Measurements from ENCODE around the gene ATL2. TPM values are rescaled to one million over a fixed set of nuclear protein-coding genes. Genes with fewer than 3 reads are reported as not detected.
"Not testable (repeated sequence)": the region's sequence is repeated elsewhere in the genome, so short reads cannot be mapped to it uniquely, and the experiment has no call there.

The ATL2 gene
- total and polyA plus RNA-seq, 12 donors, result 19.8 to 313 (median 71.9) TPM

DNA sequence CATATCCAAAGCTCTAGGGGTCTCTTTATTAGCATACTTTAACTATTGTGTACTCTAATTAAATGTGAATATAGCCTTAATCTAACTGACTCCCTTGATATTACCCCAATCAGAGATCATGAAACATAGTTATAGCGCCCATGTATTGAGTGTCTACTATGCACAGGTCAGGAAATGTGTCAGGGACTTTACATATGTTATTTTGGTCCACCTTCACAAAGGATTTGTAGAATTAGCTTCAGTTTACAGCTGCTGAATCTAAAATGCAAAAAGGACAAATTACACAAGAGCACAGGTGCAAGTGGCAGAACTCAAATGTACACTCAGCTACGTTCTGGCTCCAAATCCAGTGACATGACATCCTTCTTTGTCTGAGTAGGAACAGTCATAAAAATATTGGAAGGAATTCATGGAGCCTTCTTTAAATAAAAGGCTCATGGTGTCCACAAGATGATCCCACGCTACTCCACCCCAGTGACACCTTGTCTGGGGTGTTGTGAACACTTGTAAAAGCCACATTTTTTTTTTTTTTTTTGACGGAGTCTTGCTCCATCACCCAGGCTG, 38.7 kb upstream of the ATL2 start:
- Histone ChIP-seq H3K9me3 (replicated peaks in 1 of 3) (peaks cover 0 to 7% (median 0%) of the 10 kb centered on the region in 3 donors), H3K27ac (no peak overlapping the region), H3K27me3 (no peaks in the 10 kb centered on the region), H3K36me3 (replicated peaks in 1 of 2) (no peaks in the 10 kb centered on the region), H3K4me3 (no peak overlapping the region), H3K4me1 (replicated peaks in 1 of 2) (peaks cover 0 to 10% of the 10 kb centered on the region in 2 donors)
- 91 to 98% (median 95%) methylated on average over 4 of the region's 4 CpGs for WGBS, 4 donors
- TF ChIP-seq POLR2A (IDR thresholded peaks at IDR 0.05), result no peak
- TF ChIP-seq, protein P1, sequence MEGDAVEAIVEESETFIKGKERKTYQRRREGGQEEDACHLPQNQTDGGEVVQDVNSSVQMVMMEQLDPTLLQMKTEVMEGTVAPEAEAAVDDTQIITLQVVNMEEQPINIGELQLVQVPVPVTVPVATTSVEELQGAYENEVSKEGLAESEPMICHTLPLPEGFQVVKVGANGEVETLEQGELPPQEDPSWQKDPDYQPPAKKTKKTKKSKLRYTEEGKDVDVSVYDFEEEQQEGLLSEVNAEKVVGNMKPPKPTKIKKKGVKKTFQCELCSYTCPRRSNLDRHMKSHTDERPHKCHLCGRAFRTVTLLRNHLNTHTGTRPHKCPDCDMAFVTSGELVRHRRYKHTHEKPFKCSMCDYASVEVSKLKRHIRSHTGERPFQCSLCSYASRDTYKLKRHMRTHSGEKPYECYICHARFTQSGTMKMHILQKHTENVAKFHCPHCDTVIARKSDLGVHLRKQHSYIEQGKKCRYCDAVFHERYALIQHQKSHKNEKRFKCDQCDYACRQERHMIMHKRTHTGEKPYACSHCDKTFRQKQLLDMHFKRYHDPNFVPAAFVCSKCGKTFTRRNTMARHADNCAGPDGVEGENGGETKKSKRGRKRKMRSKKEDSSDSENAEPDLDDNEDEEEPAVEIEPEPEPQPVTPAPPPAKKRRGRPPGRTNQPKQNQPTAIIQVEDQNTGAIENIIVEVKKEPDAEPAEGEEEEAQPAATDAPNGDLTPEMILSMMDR (IDR thresholded peaks at IDR 0.05), result no peak
- DNase-seq, result no peak
- intact Hi-C loops (cut with DNase I), result no loop called here

DNA sequence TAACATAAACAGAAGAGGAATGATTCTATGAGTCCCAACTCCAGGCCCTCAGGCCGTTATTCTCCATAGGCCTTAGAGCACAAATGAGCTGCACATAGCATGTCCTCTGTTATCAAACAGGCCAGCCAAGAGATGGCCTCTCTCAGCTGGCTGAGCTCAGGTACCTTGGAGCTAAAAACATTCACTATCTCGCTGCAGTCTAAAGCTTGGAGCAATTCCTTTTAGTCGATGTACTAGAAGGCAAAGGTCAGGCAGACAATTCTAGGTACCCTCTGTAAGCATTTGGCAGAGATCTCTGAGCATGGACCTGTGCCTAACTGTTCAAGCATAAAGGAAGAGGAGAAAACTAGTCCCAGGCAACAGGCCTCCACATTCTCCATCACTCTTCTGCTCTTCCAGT, 38.0 kb upstream of the ATL2 start:
- DNase-seq, result no peak
- 55 to 77% (median 75%) methylated on average over 3 of the region's 3 CpGs for WGBS, 4 donors
- H3K4me3 ChIP-seq, result no peak overlapping the region

DNA sequence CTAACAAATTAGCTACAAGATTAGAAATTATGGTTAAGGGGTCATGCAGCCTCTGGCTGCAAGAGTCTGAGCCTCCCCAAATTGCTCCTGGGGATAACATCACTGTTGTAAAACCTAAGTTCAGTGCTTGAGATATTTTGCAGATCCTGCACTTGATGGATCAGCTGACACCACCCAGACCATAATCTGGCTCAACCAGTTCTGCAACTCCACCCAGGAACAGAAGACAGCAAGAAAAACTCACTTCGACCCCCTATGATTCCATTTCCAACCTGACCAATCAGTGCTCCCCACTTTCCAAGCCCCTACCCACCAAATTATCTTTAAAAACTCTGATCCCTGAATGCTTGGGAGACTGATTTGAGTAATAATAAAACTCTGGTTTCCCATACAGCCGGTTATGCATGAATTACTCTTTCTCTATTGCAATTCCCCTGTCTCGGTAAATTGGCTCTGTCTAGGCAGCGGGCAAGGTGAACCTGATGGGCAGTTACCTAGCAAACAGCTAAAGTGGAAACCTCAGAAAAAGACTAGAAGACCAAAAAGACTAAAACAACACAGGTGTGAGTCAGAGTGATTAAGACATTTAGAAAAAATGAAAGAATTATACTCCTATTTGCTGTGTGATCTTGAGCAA, 35.3 kb upstream of the ATL2 start:
- intact Hi-C loops (cut with DNase I); H3K27me3 ChIP-seq; DNase-seq; H3K9me3 ChIP-seq (replicated peaks in 1 of 3); H3K4me3 ChIP-seq; H3K27ac ChIP-seq; H3K36me3 ChIP-seq (replicated peaks in 1 of 2): not testable (repeated sequence)
- 97 to 99% (median 99%) methylated on average over 4 of the region's 4 CpGs for WGBS, 4 donors
- peaks cover 6 to 20% of the 10 kb centered on the region in 2 donors for H3K4me1 ChIP-seq (replicated peaks in 1 of 2)

More for the DNA sequence above, 38.0 kb upstream of the ATL2 start:
- Histone ChIP-seq H3K4me1 (replicated peaks in 1 of 2) (peaks cover 1 to 10% of the 10 kb centered on the region in 2 donors), H3K9me3 (replicated peaks in 1 of 3) (peaks cover 0 to 7% (median 0%) of the 10 kb centered on the region in 3 donors), H3K27ac (no peak overlapping the region), H3K36me3 (replicated peaks in 1 of 2) (no peaks in the 10 kb centered on the region), H3K27me3 (no peaks in the 10 kb centered on the region)
- intact Hi-C loops (cut with DNase I), result no loop called here
- TF ChIP-seq, protein P1 (IDR thresholded peaks at IDR 0.05), result no peak
- no peak for TF ChIP-seq POLR2A (IDR thresholded peaks at IDR 0.05)

DNA sequence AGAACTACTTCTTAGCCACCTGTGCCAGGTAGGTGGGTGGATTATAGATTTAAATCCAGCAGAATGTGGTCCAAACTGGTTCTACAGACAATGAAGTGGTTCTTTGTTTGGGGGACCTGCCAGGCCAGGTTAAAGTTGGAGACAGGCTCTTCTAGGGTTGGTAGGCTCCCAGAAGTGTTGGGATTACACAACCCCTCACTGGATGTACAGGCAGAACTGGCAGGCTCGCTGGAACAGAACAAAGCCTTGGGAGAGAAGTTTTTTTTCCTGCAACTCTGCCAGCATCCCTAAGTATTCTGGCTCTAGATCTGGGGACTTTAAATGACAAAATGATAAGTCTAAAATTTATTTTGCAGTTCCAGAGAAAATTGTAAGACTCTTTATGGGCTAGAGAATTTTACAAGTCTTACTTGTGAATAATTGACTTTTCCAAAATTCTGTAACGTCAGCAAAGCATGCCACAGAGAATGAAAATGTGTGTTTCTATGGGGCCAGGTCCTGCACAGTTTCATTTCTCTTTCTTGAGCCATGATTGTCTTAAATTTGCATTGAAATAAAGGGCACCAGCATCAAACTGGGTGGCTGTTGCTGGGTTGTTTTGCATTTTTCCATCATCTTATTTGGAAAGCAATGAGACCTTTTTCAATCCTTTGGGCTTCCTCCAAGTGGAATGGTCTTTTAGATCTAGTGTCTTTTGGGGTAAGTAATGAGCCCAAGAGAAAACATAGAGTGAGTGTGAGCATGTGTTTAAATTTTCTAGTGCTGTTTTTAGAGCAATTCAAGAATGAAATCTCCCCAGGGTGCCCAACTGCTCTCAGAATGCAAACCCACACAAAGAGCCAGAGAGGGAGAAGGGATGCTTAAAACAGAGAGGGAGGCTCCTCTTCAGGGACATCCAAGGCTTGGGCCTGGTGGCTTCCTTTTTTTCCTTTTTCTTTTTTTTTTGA, 32.4 kb upstream of the ATL2 start:
- intact Hi-C loops (cut with DNase I), result no loop called here
- H3K4me3 ChIP-seq, result no peak overlapping the region
- TF ChIP-seq, protein P1 (IDR thresholded peaks at IDR 0.05), result no peak
- TF ChIP-seq POLR2A (IDR thresholded peaks at IDR 0.05), result no peak
- peaks cover 0 to 7% (median 0%) of the 10 kb centered on the region in 3 donors for H3K9me3 ChIP-seq (replicated peaks in 1 of 3)
- peaks cover 22 to 41% of the 10 kb centered on the region in 2 donors for H3K4me1 ChIP-seq (replicated peaks in 1 of 2)
- WGBS, 4 donors, result 8 to 25% (median 18%) methylated on average over 2 of the region's 2 CpGs
- H3K36me3 ChIP-seq (replicated peaks in 1 of 2), result no peaks in the 10 kb centered on the region
- H3K27ac ChIP-seq, result peak overlapping the region in 4 of 5 donors; percentile 4 to 67 (median 45)
- no peaks in the 10 kb centered on the region for H3K27me3 ChIP-seq
- peak; percentile 47 to 82 (median 71) for DNase-seq
